ENCODE measurements around the gene NFIB. TPM values are rescaled to one million over a fixed set of nuclear protein-coding genes. Genes with fewer than 3 reads are reported as not detected.

The NFIB gene
- total and polyA plus RNA-seq, 2 donors: 20.8 to 217 TPM

DNA sequence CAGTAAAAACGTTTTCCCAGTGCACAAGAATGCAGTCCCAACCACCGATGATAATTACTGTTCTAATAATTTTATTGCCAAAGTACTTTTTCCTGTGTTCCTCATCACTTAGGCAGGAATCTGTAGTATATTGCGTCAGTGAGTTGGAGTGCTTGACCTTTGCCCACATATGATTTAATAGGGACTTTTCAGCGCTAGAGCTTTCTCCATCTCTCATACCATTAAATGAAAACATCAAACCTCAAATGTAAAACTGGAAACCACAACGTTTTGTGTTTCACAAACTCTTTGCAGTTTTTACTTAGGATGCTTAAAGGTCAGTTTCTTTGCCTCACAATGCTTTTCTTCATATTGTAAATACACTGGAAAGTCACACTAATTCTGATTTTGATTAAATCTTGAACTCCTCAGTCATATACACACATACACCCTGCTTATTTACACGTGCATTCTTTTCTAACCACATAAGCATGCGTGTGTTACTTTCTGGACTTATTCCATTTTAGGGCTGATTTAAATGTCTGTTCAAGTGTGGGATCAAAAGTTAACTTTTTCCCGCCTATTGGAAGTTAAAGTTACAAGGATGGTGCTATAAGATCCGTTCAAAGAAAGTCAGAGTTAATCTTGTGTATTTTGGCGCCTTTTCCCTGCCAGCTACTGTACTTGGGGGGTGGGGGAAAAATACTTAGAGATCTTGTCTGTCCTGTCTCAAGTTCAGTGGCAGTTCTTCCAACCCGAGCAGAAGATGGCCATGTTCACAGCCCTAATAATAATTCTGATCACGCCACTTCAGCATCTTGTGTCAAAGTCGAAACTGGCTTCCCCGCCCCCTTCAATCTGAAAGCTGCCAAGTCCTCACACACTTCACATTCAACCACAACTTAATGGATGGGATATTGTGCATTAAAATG, 6.6 kb upstream of the NFIB start:
- Histone ChIP-seq H3K4me3 (ENCODE audit: low read depth, low read length) (peak overlapping the region; percentile 39), H3K27ac (ENCODE audit: low read depth) (peak overlapping the region; percentile 74), H3K4me1 (ENCODE audit: insufficient read depth) (no peaks in the 10 kb centered on the region), H3K36me3 (ENCODE audit: insufficient read depth) (no peaks in the 10 kb centered on the region)
- no peak for DNase-seq (ENCODE audit: extremely low spot score)
- WGBS: 12% methylated on average over 14 of the region's 14 CpGs

DNA sequence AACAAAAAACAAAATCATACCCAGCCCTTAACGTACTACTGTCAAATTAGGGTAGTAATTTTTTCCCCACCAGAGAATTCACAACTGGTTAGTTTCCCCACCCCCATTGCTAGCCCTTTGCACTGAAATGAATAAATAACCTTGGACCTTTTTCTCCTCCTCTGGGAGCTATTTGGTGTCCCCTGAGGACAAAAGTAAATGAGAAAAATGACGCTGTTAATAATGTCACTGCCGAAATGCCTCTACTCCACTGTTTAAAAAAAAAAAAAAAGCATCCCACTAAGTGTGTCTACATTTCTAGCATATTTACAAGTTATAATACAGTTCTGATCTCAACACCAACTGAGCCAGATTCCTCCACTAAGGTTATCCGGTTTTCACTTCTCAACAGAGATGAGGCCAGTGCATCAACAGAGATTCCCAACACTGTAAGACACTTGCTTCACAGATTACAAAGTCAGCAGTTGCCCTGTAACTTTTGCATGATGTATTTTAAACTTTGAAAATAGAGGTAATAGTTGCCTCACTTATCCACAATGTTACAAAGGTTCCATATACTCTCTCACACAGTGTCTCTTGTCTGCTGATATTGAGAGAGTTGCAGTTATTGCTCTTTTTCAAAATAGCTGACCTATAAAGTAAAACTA, 5.1 kb upstream of the NFIB start:
- no peaks in the 10 kb centered on the region for H3K36me3 ChIP-seq (ENCODE audit: insufficient read depth)
- peak overlapping the region; percentile 17 for H3K27ac ChIP-seq (ENCODE audit: low read depth)
- H3K4me1 ChIP-seq (ENCODE audit: insufficient read depth): no peaks in the 10 kb centered on the region
- H3K4me3 ChIP-seq (ENCODE audit: low read depth, low read length): no peak overlapping the region
- 25% methylated on average over 4 of the region's 4 CpGs for WGBS
- no peak for DNase-seq (ENCODE audit: extremely low spot score)

DNA sequence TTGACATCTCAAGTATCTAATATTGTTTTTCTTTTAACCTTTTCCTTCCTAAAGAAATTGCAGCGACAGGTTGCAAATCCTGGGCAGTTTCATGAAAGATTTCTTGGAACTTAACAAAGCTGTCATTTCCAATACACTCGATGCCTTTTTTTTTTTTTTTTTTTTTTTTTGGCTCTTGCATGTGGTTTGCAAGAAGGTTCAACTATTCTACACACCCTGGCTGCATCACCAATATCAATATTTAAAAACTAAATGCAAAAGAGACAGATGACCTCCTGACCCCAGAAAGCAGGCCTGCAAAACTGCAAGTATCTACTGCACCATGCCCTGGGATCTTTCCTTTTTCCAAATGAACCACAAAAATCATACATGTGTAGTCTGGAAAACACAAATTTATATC, 4.4 kb upstream of the NFIB start:
- H3K4me3 ChIP-seq (ENCODE audit: low read depth, low read length): no peak overlapping the region
- no peaks in the 10 kb centered on the region for H3K36me3 ChIP-seq (ENCODE audit: insufficient read depth)
- H3K4me1 ChIP-seq (ENCODE audit: insufficient read depth): no peaks in the 10 kb centered on the region
- no peak for DNase-seq (ENCODE audit: extremely low spot score)
- H3K27ac ChIP-seq (ENCODE audit: low read depth): no peak overlapping the region
- 24% methylated on average over 2 of the region's 2 CpGs for WGBS

DNA sequence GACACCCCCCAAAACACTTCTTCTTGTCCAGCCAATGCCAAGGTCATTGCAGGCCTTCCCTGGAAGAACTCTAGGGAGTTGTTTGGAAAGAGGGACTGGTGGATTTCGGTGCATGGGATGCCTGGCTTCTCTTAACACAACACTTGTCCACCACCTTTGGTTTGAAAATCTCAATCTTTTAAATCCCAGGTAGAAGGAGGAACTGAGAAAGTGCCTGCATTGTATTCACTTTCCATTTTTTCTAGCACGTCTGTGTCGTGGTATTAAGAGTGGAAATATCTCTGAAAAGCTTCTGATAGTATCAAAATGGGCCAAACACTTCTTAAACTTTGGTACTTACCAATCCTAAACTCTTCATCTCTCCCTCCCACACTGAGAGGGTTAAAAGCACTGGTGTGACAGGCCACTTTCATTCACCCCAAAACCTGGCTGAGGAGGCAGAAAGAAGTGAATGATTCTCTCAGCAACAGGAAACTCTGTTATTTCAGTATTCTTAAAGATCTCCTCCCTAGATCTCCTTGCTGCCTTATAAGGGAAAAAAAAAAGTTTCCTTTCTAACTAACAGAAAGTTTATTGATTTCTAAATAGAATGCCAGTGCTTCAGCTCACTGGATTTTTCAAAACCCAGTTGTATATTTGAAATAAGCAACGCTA, 3.9 kb upstream of the NFIB start:
- H3K4me3 ChIP-seq (ENCODE audit: low read depth, low read length): no peak overlapping the region
- DNase-seq (ENCODE audit: extremely low spot score): no peak
- H3K4me1 ChIP-seq (ENCODE audit: insufficient read depth): no peaks in the 10 kb centered on the region
- peak overlapping the region; percentile 62 for H3K27ac ChIP-seq (ENCODE audit: low read depth)
- 22% methylated on average over 4 of the region's 4 CpGs for WGBS
- H3K36me3 ChIP-seq (ENCODE audit: insufficient read depth): no peaks in the 10 kb centered on the region

DNA sequence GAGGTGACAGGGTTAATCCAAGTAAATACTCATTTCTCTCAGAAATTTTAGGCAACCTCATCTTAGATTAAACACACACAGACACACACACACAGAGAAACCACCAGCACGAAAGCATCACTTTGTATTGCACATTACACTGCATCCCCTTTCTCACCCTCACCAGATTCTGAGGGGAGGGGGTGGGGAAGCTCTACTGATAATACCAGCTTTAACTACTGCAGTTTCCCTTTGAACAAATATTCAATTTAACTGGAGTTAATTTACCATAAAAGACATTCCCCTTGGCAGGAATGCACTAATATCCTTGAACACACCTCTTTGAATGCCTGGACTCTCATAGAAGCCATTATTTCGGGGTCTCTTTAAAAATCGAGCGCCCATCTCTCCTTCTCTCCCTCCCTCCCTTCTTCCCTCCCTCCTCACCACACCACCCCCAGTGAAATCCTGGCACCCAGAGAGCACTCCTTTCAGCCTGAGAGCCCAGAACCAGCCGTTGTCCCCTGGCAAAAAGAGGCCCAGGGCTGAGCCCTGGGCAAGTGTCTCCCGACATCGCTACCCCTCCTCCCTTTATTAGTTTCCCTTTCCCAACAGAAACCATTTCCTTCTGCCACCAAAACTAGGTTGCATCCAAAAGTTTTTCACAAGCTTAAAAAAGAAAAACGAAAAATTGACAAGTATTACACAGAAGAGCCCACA, 2.8 kb upstream of the NFIB start:
- WGBS: 26% methylated on average over 8 of the region's 8 CpGs
- Histone ChIP-seq H3K27ac (ENCODE audit: low read depth) (peak overlapping the region; percentile 15), H3K4me1 (ENCODE audit: insufficient read depth) (no peaks in the 10 kb centered on the region), H3K4me3 (ENCODE audit: low read depth, low read length) (peak overlapping the region; percentile 97), H3K36me3 (ENCODE audit: insufficient read depth) (no peaks in the 10 kb centered on the region)
- DNase-seq (ENCODE audit: extremely low spot score): no peak

DNA sequence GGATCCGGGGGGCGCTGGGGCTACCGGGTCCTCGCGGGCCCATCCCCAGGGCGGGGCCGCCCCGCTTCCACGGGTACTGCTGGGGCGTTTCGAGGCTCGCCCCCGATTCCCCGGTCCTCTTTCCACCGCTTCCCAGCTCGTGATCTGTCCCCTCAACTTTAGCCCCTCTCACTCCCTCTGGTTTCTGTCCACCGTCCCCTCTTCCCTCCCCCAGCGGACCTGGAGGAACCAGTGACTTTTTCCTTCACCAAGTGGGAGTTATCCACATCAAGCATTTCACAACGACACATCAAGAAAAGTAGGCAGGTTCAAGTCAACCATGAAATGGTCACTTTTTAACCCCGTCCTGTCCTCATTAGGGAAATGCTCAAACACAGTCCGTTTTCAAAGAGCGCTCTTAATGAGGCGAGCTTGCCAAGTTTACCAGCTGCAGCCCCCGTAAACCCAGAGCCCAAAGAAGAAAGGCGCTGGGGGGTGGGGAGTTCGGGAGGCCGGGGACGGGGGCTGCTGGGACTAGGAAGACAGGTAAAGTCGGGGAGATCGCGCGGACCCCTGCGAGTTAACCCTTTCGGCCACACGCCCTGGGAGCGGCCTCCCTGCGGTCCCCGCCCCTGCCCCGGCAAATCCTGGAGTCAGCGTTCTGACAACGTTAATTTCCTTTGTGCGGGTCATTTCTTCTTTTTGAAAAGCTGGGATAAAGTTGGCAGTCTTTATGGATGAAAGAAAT, 2.1 kb upstream of the NFIB start:
- Histone ChIP-seq H3K36me3 (ENCODE audit: insufficient read depth) (no peaks in the 10 kb centered on the region), H3K4me1 (ENCODE audit: insufficient read depth) (no peaks in the 10 kb centered on the region), H3K27ac (ENCODE audit: low read depth) (peak overlapping the region; percentile 83), H3K4me3 (ENCODE audit: low read depth, low read length) (peak overlapping the region; percentile 97)
- WGBS: 2% methylated on average over 42 of the region's 42 CpGs
- DNase-seq (ENCODE audit: extremely low spot score): no peak

DNA sequence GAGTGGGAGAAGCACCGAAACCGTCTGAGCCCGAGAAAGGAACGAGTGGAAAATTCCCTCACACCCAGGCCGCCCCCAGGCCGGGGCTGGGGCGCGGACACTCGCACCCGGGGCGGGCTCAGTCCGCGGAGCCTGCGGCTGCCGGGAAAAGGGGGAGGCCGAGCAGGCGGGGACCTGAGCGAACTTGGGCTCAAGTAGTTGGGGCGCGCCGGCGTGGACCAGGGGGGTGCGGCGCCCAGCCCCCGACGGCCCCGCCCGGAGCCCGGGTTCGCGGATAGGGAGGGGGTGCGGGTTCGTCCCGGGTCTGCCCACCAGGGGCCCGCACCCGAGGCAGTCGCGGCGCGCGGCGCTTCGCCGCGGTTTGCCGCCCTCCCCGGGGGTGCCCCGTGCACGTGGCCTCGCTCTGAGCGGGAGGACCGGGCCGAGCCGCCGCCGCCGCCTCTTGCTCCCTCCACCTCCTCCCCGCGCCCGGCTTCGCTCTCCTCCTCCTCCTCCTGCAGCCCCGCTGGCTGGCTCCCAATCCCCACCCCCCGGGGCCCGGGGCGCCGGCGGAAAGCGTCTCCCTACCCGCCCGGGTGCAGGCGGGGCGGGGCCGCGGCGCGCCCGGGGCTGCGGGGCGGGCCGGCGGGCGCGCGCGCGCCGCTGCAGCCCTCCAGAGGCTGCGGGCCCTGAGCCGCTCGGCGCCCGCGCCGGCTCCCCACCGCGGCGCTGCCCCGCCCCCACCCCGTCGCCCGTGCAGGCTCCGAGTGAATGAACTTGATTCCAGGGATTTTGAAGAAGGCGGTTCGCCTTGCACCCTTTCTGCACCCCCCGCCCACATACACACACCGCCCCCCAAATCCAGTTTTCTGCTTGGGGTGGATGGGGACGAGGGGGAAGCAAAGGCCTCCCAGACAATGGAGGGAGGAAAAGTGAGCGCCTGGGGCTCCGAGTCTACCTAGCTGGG, 1.3 kb upstream of the NFIB start:
- DNase-seq (ENCODE audit: extremely low spot score): no peak
- Histone ChIP-seq H3K4me1 (ENCODE audit: insufficient read depth) (no peaks in the 10 kb centered on the region), H3K27ac (ENCODE audit: low read depth) (peak overlapping the region; percentile 92), H3K36me3 (ENCODE audit: insufficient read depth) (no peaks in the 10 kb centered on the region), H3K4me3 (ENCODE audit: low read depth, low read length) (peak overlapping the region; percentile 97)
- WGBS: under 1% methylated on average over 109 of the region's 109 CpGs

DNA sequence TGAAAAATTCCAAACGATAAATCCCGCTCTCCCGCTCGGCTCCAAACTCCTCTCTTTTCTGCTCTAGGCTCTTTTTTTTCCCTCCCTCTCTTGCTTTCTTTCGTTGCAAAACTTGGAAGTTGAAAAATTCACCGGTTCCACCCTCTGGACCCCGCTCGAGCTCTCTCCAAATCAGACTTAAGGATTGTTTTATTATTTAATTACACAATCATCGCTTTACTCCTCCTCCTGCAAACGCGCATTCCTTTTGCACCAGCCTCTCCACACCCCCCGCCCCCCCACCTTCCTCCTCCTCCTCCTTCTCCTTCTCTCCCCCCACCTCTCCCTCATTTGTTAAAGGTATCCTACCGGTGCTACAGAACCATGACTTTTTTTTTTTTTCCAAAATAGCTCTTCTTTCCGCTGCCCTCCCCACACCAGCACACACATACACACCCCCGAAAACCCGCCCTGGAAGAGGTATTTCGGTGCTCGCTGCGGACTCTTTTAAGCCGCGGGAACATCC, 535 bp upstream of the NFIB start:
- no peak for DNase-seq (ENCODE audit: extremely low spot score)
- no peaks in the 10 kb centered on the region for H3K4me1 ChIP-seq (ENCODE audit: insufficient read depth)
- peak overlapping the region; percentile 95 for H3K27ac ChIP-seq (ENCODE audit: low read depth)
- H3K4me3 ChIP-seq (ENCODE audit: low read depth, low read length): peak overlapping the region; percentile 97
- WGBS: under 1% methylated on average over 21 of the region's 21 CpGs
- no peaks in the 10 kb centered on the region for H3K36me3 ChIP-seq (ENCODE audit: insufficient read depth)

DNA sequence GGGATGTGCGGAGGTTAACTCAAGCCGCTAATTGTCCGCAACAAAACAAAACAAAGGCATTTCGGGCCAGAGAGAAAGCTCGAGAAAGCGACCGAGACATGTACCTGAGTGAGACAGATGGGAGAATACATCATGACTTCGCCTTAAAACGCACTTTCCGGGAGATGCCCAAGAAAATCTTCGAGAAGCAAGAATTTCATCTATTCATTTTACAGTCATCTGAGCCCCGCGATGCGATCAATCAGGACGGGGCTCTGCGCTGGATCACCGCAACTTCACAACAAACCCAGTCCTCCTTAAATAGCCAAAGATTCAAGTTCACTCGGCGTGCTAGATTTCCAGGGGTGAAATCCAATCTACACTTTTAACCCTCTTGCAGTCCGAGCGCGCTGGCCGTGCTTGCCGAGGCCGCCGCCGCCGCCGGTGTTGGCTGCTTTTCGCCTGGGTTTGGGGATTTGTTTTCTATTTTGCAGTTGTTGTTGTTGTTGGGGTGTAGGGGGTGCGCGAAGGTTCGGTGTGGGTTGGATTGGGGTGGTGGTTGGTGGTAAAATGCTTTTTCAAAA, 482 bp downstream of the NFIB start:
- Histone ChIP-seq H3K4me1 (ENCODE audit: insufficient read depth) (no peaks in the 10 kb centered on the region), H3K27ac (ENCODE audit: low read depth) (peak overlapping the region; percentile 78), H3K36me3 (ENCODE audit: insufficient read depth) (no peaks in the 10 kb centered on the region), H3K4me3 (ENCODE audit: low read depth, low read length) (peak overlapping the region; percentile 97)
- no peak for DNase-seq (ENCODE audit: extremely low spot score)
- under 1% methylated on average over 33 of the region's 33 CpGs for WGBS

DNA sequence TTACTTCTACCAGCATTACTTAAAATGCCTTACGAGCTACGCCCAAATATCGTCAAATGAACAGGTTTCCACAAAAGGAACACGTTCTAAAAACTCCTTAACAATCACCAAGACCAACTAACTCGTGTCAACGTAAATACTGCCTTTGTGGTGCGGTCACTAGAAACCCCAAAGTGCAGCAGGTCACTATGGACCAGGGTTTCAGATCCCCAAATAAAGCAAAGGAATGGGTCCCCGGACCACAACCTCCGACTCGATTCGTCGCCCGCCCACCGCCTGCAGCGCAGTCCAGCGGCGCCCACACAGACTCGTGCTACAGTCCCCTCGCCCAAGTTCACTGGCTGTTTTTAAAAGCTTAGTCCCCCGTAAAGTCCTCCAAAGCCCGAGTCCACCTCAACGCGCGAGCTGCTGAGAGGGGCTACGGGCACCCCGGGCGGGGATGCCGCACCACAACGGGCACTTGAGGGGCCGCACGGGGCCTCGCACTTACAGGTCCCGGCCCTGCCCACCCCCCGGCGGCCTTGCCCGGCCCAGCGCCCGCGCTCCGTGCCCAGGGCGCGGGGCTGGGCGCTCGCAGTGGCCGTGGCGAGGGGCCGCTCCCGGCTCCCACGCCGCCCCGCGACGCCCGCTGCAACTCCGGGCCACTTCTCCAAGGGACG, 1.1 kb downstream of the NFIB start:
- under 1% methylated on average over 56 of the region's 56 CpGs for WGBS
- Histone ChIP-seq H3K27ac (ENCODE audit: low read depth) (peak overlapping the region; percentile 78), H3K4me1 (ENCODE audit: insufficient read depth) (no peaks in the 10 kb centered on the region), H3K36me3 (ENCODE audit: insufficient read depth) (no peaks in the 10 kb centered on the region), H3K4me3 (ENCODE audit: low read depth, low read length) (peak overlapping the region; percentile 97)
- DNase-seq (ENCODE audit: extremely low spot score): no peak

DNA sequence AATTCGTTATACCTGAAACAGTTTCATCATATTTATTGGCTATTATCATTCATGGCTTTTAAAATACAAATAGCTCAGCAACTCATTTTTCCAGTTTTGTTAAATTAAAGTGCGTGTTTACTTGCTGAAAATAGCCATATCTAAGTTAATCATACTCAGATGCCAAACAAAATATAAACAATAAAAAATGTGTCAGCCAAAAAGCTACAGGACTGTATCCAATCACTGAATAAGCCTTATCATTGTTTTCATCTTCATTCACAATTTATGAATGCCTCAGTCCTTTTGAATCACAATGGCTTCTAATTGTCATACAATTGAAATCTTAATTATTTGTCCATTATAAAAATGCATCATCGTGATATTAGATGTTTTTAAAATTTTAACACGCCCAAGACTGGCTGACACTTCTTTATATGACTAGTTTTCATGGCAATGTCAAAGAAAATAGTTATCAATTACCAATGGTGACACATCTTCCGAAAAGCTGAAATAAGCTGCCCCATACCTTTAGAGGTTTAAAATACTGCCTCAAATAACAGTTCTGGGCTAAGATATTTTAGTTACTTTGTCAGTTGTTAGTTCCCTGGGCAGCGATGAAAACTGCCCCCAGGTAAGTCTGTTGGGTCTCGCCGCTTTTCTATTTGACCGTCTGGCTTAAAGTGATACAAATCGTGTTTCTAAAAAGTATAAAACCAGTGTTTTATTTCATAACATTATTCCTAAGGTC, 1.8 kb downstream of the NFIB start:
- H3K36me3 ChIP-seq (ENCODE audit: insufficient read depth): no peaks in the 10 kb centered on the region
- no peak overlapping the region for H3K27ac ChIP-seq (ENCODE audit: low read depth)
- peak overlapping the region; percentile 97 for H3K4me3 ChIP-seq (ENCODE audit: low read depth, low read length)
- WGBS: 10% methylated on average over 10 of the region's 10 CpGs
- DNase-seq (ENCODE audit: extremely low spot score): no peak
- H3K4me1 ChIP-seq (ENCODE audit: insufficient read depth): no peaks in the 10 kb centered on the region

All from urinary bladder (tissue), 4 donors.